Ascending aorta (tissue), 2 donors: ENCODE measurements around the gene C9orf85. TPM values are rescaled to one million over a fixed set of nuclear protein-coding genes. Genes with fewer than 3 reads are reported as not detected.
A peak's percentile ranks its signal among the peaks of the same experiment; 100 is the strongest.

ENCODE experiments used
- DNase-seq, 2 donors: peaks; one replicate each; pipeline ENCODE4 v3.0.0-alpha.2; 2019; ENCODE audit warnings: low spot score in 2 of 2
- H3K27ac ChIP-seq, 2 donors: fragments of 200-600 bp; sonication (generic); one replicate each; pipeline ENCODE4 v1.5.1; 2016 to 2017; ENCODE audit warnings: mild to moderate bottlenecking in 1 of 2
- H3K27me3 ChIP-seq: fragments of 200-600 bp; sonication (generic); one replicate; pipeline ENCODE4 v1.5.1; 2017
- H3K36me3 ChIP-seq, 2 donors: fragments of 200-600 bp; sonication (generic); one replicate each; pipeline ENCODE4 v1.5.1; 2016
- H3K4me1 ChIP-seq, 2 donors: fragments of 200-600 bp; sonication (generic); one replicate each; pipeline ENCODE4 v1.5.1; 2016 to 2017; ENCODE audit warnings: mild to moderate bottlenecking in 1 of 2
- H3K4me3 ChIP-seq, 2 donors: fragments of 200-600 bp; sonication (generic); one replicate each; pipeline ENCODE4 v1.5.1; 2016 to 2017; ENCODE audit warnings: mild to moderate bottlenecking in 1 of 2
- H3K9me3 ChIP-seq, 2 donors: fragments of 200-600 bp; sonication (generic); one replicate each; pipeline ENCODE4 v1.5.1; 2016
- intact Hi-C: fragments of 100-400 bp; cut with DNase I; formaldehyde crosslinking; loops from one replicate; pipeline ENCODE4 v1.15.1; 2023
- total RNA-seq: library from RNA; depleted of rRNA; stranded (reverse); fragments of >200 nt; gene quantifications from one replicate; pipeline ENCODE4 v1.1.0, GENCODE V29; 2016
- TF ChIP-seq, protein P1 (sequence below), 3 experiments: fragments of 200-600 bp in 2 of 3; fragments of 450-650 bp in 1 of 3; sonication (generic) in 2 of 3; IDR thresholded peaks; one replicate each; pipeline ENCODE4 v1.5.1; 2016 to 2019; ENCODE audit warnings: antibody characterized with exemption in 3 of 3, mild to moderate bottlenecking in 1 of 3, moderate library complexity in 1 of 3

Gene C9orf85
- 2.6 TPM for total RNA-seq

DNA sequence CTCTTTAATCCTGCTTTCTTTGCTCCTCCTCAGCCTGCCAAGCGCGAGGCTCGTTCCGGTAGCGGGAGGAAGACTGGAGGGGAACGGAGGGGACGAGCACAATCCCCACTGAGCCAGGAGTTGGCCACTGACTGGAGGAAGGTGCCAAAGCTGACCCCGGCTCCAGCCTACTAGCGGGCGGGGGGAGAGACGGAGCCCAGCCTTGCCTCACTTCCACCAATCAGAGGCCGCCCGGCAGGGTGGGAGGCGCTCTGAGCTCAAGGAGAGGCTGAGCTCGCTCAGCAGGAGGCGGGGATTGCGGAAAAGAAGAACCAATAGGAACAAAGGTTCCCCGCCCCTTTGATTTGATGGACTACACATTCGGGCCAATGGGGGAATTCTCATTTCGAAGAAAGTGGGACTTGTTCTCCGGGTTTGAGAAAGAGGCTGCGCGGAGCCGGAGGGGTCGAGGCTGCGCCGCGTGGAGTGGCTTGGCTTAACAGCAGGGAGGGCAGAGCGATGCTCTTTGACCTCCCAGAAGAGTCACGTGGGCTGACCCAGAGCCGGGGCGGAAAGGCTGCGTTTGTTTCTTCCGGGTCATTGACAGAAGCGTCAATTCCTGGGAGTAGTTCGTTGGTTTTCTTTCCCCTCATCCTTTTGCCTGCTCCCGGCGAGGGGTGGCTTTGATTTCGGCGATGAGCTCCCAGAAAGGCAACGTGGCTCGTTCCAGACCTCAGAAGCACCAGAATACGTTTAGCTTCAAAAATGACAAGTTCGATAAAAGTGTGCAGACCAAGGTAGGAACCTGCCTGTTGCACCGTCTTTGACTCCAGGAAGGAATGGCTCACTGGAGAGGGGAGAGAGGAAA, at the start of gene C9orf85, which contains the start of gene ABHD17B:
C9orf85 (plus strand) TSS at position 579 of the 847 bp plus-strand sequence; CDS start at position 675, 96 bp downstream.
ABHD17B (minus strand) TSS at position 133 of the 847 bp plus-strand sequence. CDS start 36,113 bp downstream, outside the sequence.
- intact Hi-C loops = loop anchor here (2.0 to 5.0 kb wide), 4 partner anchors 30 to 1499 kb away; partner anchors contain the start of genes CEMIP2 and KLF9
- peaks cover 2 to 13% of the 10 kb centered on the region in 2 donors for H3K4me1 ChIP-seq
- H3K27me3 ChIP-seq = no peaks in the 10 kb centered on the region
- no peaks in the 10 kb centered on the region for H3K9me3 ChIP-seq
- DNase-seq = peak; percentile 97 to 99
- TF ChIP-seq, protein P1, sequence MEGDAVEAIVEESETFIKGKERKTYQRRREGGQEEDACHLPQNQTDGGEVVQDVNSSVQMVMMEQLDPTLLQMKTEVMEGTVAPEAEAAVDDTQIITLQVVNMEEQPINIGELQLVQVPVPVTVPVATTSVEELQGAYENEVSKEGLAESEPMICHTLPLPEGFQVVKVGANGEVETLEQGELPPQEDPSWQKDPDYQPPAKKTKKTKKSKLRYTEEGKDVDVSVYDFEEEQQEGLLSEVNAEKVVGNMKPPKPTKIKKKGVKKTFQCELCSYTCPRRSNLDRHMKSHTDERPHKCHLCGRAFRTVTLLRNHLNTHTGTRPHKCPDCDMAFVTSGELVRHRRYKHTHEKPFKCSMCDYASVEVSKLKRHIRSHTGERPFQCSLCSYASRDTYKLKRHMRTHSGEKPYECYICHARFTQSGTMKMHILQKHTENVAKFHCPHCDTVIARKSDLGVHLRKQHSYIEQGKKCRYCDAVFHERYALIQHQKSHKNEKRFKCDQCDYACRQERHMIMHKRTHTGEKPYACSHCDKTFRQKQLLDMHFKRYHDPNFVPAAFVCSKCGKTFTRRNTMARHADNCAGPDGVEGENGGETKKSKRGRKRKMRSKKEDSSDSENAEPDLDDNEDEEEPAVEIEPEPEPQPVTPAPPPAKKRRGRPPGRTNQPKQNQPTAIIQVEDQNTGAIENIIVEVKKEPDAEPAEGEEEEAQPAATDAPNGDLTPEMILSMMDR (IDR thresholded peaks at IDR 0.05) = no peak
- no peaks in the 10 kb centered on the region for H3K36me3 ChIP-seq
- H3K27ac ChIP-seq = peak within 1 kb of the TSS; percentile 92 to 96
- H3K4me3 ChIP-seq = peak within 1 kb of the TSS; percentile 70 to 96

GRCh38 chr9:71863631-71864030, 47.8 kb upstream of the C9orf85 start:
- Histone ChIP-seq H3K27ac (no peak overlapping the region), H3K4me3 (no peak overlapping the region), H3K27me3 (no peaks in the 10 kb centered on the region), H3K9me3 (peaks cover 0 to 19% of the 10 kb centered on the region in 2 donors), H3K4me1 (no peaks in the 10 kb centered on the region), H3K36me3 (peaks cover 0 to 9% of the 10 kb centered on the region in 2 donors)
- intact Hi-C loops = no loop called here
- DNase-seq = no peak
- TF ChIP-seq, protein P1 (IDR thresholded peaks at IDR 0.05) = no peak

DNA sequence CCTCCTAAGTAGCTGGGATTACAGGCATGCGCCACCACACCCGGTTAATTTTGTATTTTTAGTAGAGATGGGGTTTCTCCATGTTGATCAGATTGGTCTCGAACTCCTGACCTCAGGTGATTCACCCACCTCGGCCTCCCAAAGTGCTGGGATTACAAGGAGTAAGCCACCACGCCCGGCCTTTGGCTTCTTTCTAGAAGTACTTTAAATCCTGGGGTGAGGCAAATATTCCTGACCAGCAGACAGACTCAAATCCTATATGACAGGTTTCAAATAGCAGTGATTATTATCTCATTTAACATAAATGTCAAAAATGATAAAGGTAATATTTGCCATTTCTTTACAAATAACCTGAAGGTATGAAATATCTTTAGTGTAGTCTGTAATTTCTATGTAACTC, 36.1 kb upstream of the C9orf85 start:
- no peak overlapping the region for H3K4me3 ChIP-seq
- no peaks in the 10 kb centered on the region for H3K4me1 ChIP-seq
- no peaks in the 10 kb centered on the region for H3K27me3 ChIP-seq
- TF ChIP-seq, protein P1 (IDR thresholded peaks at IDR 0.05) = no peak
- no peak for DNase-seq
- no peak overlapping the region for H3K27ac ChIP-seq
- intact Hi-C loops = no loop called here
- peaks cover 13 to 38% of the 10 kb centered on the region in 2 donors for H3K9me3 ChIP-seq
- peaks cover 4 to 14% of the 10 kb centered on the region in 2 donors for H3K36me3 ChIP-seq

- intact Hi-C loops = no loop called here
- DNase-seq = no peak
- no peak overlapping the region for H3K27ac ChIP-seq
- no peaks in the 10 kb centered on the region for H3K4me1 ChIP-seq
- no peak overlapping the region for H3K4me3 ChIP-seq
- no peaks in the 10 kb centered on the region for H3K27me3 ChIP-seq
- TF ChIP-seq, protein P1 (IDR thresholded peaks at IDR 0.05) = no peak
- peaks cover 13 to 44% of the 10 kb centered on the region in 2 donors for H3K9me3 ChIP-seq
- peaks cover 4 to 14% of the 10 kb centered on the region in 2 donors for H3K36me3 ChIP-seq
Observed at GRCh38 chr9:71876106-71876505, 35.3 kb upstream of the C9orf85 start.

- intact Hi-C loops = no loop called here
- TF ChIP-seq, protein P1 (IDR thresholded peaks at IDR 0.05) = no peak
Observed at GRCh38 chr9:71876829-71877228, 34.6 kb upstream of the C9orf85 start.

More at GRCh38 chr9:71876829-71877228, 34.6 kb upstream of the C9orf85 start:
- peaks cover 4 to 14% of the 10 kb centered on the region in 2 donors for H3K36me3 ChIP-seq
- no peak for DNase-seq
- H3K27me3 ChIP-seq = no peaks in the 10 kb centered on the region
- no peak overlapping the region for H3K27ac ChIP-seq
- H3K4me3 ChIP-seq = no peak overlapping the region
- H3K4me1 ChIP-seq = no peaks in the 10 kb centered on the region
- H3K9me3 ChIP-seq = peaks cover 13 to 51% of the 10 kb centered on the region in 2 donors
